Right atrium auricular region (tissue), 2 donors: ENCODE results near the gene KCNIP4. TPM values are rescaled to one million over a fixed set of nuclear protein-coding genes. Genes with fewer than 3 reads are reported as not detected.

Experiments
- DNase-seq: peaks from one replicate; pipeline ENCODE4 v3.0.0-alpha.2; 2019; ENCODE audit warnings: low spot score
- H3K27ac ChIP-seq, 2 donors: fragments of 200-600 bp; sonication (generic); 1 replicate in 1 of 2; 2 replicates in 1 of 2; pipeline ENCODE4 v1.5.1; 2016 to 2019
- H3K27me3 ChIP-seq, 2 donors: fragments of 200-600 bp; sonication (generic); one replicate each; pipeline versions ENCODE4 v1.5.1 to v1.6.0; 2017 to 2019
- H3K36me3 ChIP-seq: fragments of 200-600 bp; sonication (generic); one replicate; pipeline ENCODE4 v1.5.1; 2016
- H3K4me1 ChIP-seq, 2 donors: fragments of 200-600 bp; sonication (generic); one replicate each; pipeline versions ENCODE4 v1.5.1 to v1.6.0; 2017 to 2019
- H3K4me3 ChIP-seq, 2 donors: fragments of 200-600 bp; sonication (generic); 1 replicate in 1 of 2; 2 replicates in 1 of 2; pipeline ENCODE4 v1.5.1; 2017 to 2019; ENCODE audit warnings: mild to moderate bottlenecking in 1 of 2, moderate library complexity in 1 of 2
- H3K9me3 ChIP-seq, 2 donors: fragments of 200-600 bp; sonication (generic); one replicate each; pipeline ENCODE4 v1.5.1; 2019
- CTCF ChIP-seq, 2 donors: fragments of 200-600 bp; sonication (generic); IDR thresholded peaks; one replicate each; pipeline ENCODE4 v1.5.1; 2019; ENCODE audit warnings: antibody characterized with exemption in 2 of 2
- total RNA-seq, 2 donors: library from RNA; depleted of rRNA; stranded (reverse); fragments of >200 nt; gene quantifications; one replicate each; pipeline ENCODE4 v1.1.0, GENCODE V29; 2016

The KCNIP4 gene
- total RNA-seq, 2 donors from 2014 or later: not detected

DNA sequence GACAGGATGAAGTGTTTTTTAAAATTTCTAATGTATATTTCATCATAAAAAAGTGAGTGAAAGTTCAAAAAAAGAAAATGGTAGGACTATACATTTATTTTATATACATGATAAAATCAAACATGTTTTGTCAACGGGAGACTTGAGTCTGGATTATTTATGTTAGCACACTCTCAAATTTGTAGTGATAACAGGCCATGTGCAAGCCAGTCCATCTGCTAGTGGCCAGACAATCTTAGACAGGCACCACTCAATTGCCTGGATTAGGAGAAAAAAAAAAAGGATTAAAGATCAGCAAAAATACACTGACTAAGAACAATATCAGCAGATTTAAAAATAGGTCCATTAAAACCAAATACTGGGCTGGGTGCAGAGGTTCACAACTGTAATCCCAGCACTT lies 71.9 kb downstream of the KCNIP4 start:
- Histone ChIP-seq H3K27ac (no peak overlapping the region), H3K4me3 (no peak overlapping the region), H3K4me1 (no peaks in the 10 kb centered on the region), H3K27me3 (no peaks in the 10 kb centered on the region), H3K9me3 (no peaks in the 10 kb centered on the region), H3K36me3 (no peaks in the 10 kb centered on the region)
- no peak for DNase-seq
- TF ChIP-seq CTCF (IDR thresholded peaks at IDR 0.05): no peak

- Histone ChIP-seq H3K4me3 (no peak overlapping the region), H3K36me3 (no peaks in the 10 kb centered on the region), H3K4me1 (no peaks in the 10 kb centered on the region), H3K27ac (no peak overlapping the region), H3K9me3 (no peaks in the 10 kb centered on the region), H3K27me3 (no peaks in the 10 kb centered on the region)
- DNase-seq: no peak
- no peak for TF ChIP-seq CTCF (IDR thresholded peaks at IDR 0.05)
Observed at GRCh38 chr4:21873145-21873544, 75.4 kb downstream of the KCNIP4 start.

DNA sequence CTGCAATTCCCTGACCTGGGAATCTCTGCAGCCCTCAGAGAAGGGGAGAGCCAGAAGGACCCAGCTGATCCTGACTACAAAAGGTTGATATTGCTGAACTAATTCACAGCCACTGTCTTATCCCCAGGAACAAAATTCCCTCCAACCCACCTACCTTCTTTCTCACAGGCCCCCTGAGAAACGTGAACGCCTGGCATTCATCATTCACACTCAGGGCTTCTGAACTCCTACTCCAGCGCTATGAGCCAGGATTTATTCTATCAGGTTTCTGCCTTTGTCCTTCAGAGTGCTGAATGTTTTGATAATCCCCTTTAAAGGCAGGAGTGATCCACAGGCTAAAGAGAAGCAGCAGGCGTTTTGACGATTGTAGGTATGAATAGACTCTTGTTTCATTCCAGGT lies 76.5 kb downstream of the KCNIP4 start:
- Histone ChIP-seq H3K4me3 (no peak overlapping the region), H3K36me3 (no peaks in the 10 kb centered on the region), H3K27ac (no peak overlapping the region), H3K4me1 (no peaks in the 10 kb centered on the region), H3K27me3 (no peaks in the 10 kb centered on the region), H3K9me3 (no peaks in the 10 kb centered on the region)
- TF ChIP-seq CTCF (IDR thresholded peaks at IDR 0.05): no peak
- DNase-seq: no peak

GRCh38 chr4:21869978-21870745 lies 78.4 kb downstream of the KCNIP4 start:
- Histone ChIP-seq H3K27ac (no peak overlapping the region), H3K9me3 (no peaks in the 10 kb centered on the region), H3K4me1 (no peaks in the 10 kb centered on the region), H3K4me3 (no peak overlapping the region), H3K27me3 (no peaks in the 10 kb centered on the region), H3K36me3 (no peaks in the 10 kb centered on the region)
- TF ChIP-seq CTCF (IDR thresholded peaks at IDR 0.05): no peak
- DNase-seq: no peak

GRCh38 chr4:21864686-21865085 lies 83.9 kb downstream of the KCNIP4 start:
- Histone ChIP-seq H3K27ac (no peak overlapping the region), H3K27me3 (no peaks in the 10 kb centered on the region)
- no peak for TF ChIP-seq CTCF (IDR thresholded peaks at IDR 0.05)

DNA sequence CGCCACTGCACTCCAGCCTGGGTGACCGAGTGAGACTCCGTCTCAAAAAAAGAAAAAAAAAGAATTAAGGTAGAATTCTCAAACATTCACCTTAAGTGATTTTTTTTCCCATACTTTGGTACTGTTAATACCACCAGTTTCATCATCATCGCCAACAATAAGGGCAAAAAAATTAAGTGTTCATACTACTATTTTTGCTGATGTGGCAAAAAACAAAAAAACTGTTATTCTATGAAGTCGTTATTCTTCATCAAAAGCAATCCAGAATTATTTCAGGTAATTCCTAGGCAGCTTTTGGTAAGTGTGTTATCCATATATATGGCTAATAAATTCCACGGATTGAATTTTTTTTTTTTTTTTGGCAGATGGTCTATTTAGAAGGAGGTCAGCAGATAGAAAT lies 85.7 kb downstream of the KCNIP4 start:
- TF ChIP-seq CTCF (IDR thresholded peaks at IDR 0.05): no peak
- no peaks in the 10 kb centered on the region for H3K36me3 ChIP-seq
- no peak overlapping the region for H3K4me3 ChIP-seq
- H3K27ac ChIP-seq: no peak overlapping the region
- H3K9me3 ChIP-seq: no peaks in the 10 kb centered on the region
- H3K27me3 ChIP-seq: no peaks in the 10 kb centered on the region
- no peaks in the 10 kb centered on the region for H3K4me1 ChIP-seq
- no peak for DNase-seq

More at GRCh38 chr4:21864686-21865085, 83.9 kb downstream of the KCNIP4 start:
- no peak for DNase-seq
- no peaks in the 10 kb centered on the region for H3K9me3 ChIP-seq
- H3K36me3 ChIP-seq: no peaks in the 10 kb centered on the region
- no peak overlapping the region for H3K4me3 ChIP-seq
- H3K4me1 ChIP-seq: no peaks in the 10 kb centered on the region
